Keratinocyte (primary cell): ENCODE results near the gene ARHGAP4. TPM values are rescaled to one million over a fixed set of nuclear protein-coding genes. Genes with fewer than 3 reads are reported as not detected.

Experiments used
- DNase-seq: peaks from one replicate; pipeline ENCODE4 v3.0.0-alpha.2; 2011; ENCODE audit warnings: low read depth, missing footprints, low spot score
- FAIRE-seq: peaks from 2 replicates; lab custom pipeline; 2011; peaks lifted over from hg19 to GRCh38; lab: Jason Lieb, UNC
- H2AFZ ChIP-seq: 2 replicates; pipeline ENCODE4 v1.6.0; 2012; ENCODE audit warnings: low read length, control low read depth, inconsistent platforms; ENCODE audit not compliant: control insufficient read depth
- H3K27ac ChIP-seq: 2 replicates; pipeline ENCODE4 v1.5.1; 2011; ENCODE audit warnings: low read length; ENCODE audit not compliant: control insufficient read depth, insufficient read depth
- H3K27me3 ChIP-seq: 3 replicates; pipeline ENCODE4 v1.6.0; 2011; ENCODE audit warnings: low read length; ENCODE audit not compliant: control insufficient read depth, insufficient read depth; ENCODE audit errors: extremely low read depth
- H3K36me3 ChIP-seq, 2 experiments: 2 replicates in 1 of 2; 3 replicates in 1 of 2; pipeline ENCODE4 v1.5.1; 2011; ENCODE audit warnings: low read length in 2 of 2, mild to moderate bottlenecking in 1 of 2; ENCODE audit not compliant: control insufficient read depth in 2 of 2, insufficient read depth in 2 of 2; ENCODE audit errors: extremely low read depth in 1 of 2
- H3K4me1 ChIP-seq: 3 replicates; pipeline ENCODE4 v1.5.1; 2011; ENCODE audit warnings: low read length; ENCODE audit not compliant: control insufficient read depth, insufficient read depth; ENCODE audit errors: extremely low read depth
- H3K4me2 ChIP-seq: 3 replicates; pipeline ENCODE4 v1.6.0; 2011; ENCODE audit warnings: low read depth, low read length; ENCODE audit not compliant: control insufficient read depth, insufficient read depth; ENCODE audit errors: extremely low read depth
- H3K4me3 ChIP-seq, 3 experiments: fragments of 200-600 bp in 1 of 3; sonication (generic) in 1 of 3; 2 replicates in 2 of 3; 3 replicates in 1 of 3; pipeline ENCODE4 v1.5.1; 2011 to 2016; ENCODE audit warnings: low read length in 3 of 3, mild to moderate bottlenecking in 3 of 3, control low read depth in 2 of 3, inconsistent platforms in 1 of 3, low read depth in 1 of 3, mixed read lengths in 1 of 3, mixed run types in 1 of 3, moderate library complexity in 1 of 3; ENCODE audit not compliant: control insufficient read depth in 2 of 3, insufficient read depth in 2 of 3; ENCODE audit errors: extremely low read depth in 1 of 3
- H3K79me2 ChIP-seq: 2 replicates; pipeline ENCODE4 v1.6.0; 2012; ENCODE audit warnings: low read length; ENCODE audit not compliant: control insufficient read depth, insufficient read depth
- H3K9ac ChIP-seq: 3 replicates; pipeline ENCODE4 v1.6.0; 2011; ENCODE audit warnings: low read length; ENCODE audit not compliant: control insufficient read depth, insufficient read depth; ENCODE audit errors: extremely low read depth
- H3K9me1 ChIP-seq: 3 replicates; pipeline ENCODE4 v1.6.0; 2011; ENCODE audit warnings: low read length; ENCODE audit not compliant: control insufficient read depth, insufficient read depth; ENCODE audit errors: extremely low read depth
- H3K9me3 ChIP-seq: 2 replicates; pipeline ENCODE4 v1.5.1; 2012; ENCODE audit warnings: low read depth, low read length; ENCODE audit not compliant: control insufficient read depth
- H4K20me1 ChIP-seq: 3 replicates; pipeline ENCODE4 v1.6.0; 2011; ENCODE audit warnings: low read length; ENCODE audit not compliant: control insufficient read depth, insufficient read depth; ENCODE audit errors: extremely low read depth
- EZH2 ChIP-seq: IDR thresholded peaks from one replicate; pipeline ENCODE4 v1.6.1; 2012; ENCODE audit warnings: inconsistent platforms, mild to moderate bottlenecking, low read length, moderate library complexity
- dilution Hi-C: fragments of 300-500 bp; cut with MboI; formaldehyde crosslinking; loops from one replicate; pipeline ENCODE4 v1.7.0; 2020; ENCODE audit warnings: low sequenced_read_pairs; ENCODE audit not compliant: extremely low pct_ligation_motif_present
- polyA plus RNA-seq, 5 experiments: library from polyadenylated mRNA; depleted of rRNA in 3 of 5; stranded (reverse) in 3 of 5; stranded (forward) in 1 of 5; unstranded in 1 of 5; fragments of >200 nt; gene quantifications; 1 replicate in 1 of 5; 2 replicates in 3 of 5; 3 replicates in 1 of 5; pipeline versions ENCODE4 v1.2.1 to v1.2.3, GENCODE V29; 2011 to 2012; ENCODE audit warnings: missing spikeins in 2 of 5, low read depth in 1 of 5, low replicate concordance in 1 of 5
- TF ChIP-seq, protein P1 (sequence below), 3 experiments: IDR thresholded peaks in 1 of 3; conservative IDR thresholded peaks in 1 of 3; optimal IDR thresholded peaks in 1 of 3; 2 replicates in 2 of 3; 3 replicates in 1 of 3; pipeline versions ENCODE3 to v1.5.1; 2011; ENCODE audit warnings: low read length in 3 of 3, mild to moderate bottlenecking in 3 of 3, moderate library complexity in 2 of 3, control low read depth in 1 of 3, inconsistent platforms in 1 of 3; ENCODE audit not compliant: insufficient read depth in 2 of 3; ENCODE audit errors: extremely low read depth in 1 of 3

The ARHGAP4 gene
- polyA plus RNA-seq, 1 donor (not counting 4 experiments of a cell fraction or from before 2014, with no cell fraction given) = 0.35 TPM

DNA sequence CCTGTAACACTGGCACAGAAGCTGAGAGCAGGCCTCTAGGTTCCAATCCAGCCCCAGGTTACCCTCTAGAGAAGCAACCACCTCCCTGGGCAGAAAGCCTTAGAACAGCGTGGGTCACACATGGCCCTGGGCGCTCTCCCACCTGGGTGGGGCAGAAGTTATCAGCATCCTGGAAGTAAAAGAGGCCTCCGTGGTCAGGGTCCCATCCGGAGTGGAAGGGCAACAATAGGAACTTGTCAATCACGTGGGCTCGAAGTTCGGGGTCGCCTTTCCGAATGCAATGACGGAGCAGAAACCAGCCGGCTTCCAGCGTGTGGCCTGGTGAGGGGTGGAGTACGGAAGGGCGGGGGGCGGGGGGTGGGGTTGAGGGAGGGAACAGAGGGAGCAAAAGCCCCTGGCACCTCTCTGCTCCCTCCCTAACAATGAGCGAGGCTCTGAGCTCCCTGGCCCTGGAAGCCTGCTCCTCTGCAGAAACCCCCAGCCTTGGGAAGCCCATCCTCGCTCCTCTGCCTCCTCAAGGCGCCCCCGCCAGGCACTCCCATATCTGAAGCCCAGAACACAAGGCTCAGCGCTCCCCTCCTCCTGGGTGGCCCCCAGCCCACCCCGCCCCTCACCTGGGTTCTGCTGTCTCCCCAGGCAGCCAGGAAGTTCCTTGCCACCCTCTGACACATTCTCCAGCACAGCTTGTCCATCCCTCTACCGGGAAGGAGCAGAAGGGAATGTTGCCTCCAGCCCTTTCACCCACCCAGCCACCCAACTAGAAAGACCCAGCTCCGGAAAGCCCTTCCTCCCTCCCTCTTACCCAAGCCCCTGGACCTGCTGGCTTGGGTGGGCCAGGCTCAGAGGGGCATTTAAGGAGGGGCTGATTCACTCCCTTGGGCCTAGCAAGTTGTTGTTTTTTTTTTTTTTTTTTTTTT lies 15.5 kb upstream of the ARHGAP4 start:
- no peak for FAIRE-seq
- no peak overlapping the region for H3K4me3 ChIP-seq

DNA sequence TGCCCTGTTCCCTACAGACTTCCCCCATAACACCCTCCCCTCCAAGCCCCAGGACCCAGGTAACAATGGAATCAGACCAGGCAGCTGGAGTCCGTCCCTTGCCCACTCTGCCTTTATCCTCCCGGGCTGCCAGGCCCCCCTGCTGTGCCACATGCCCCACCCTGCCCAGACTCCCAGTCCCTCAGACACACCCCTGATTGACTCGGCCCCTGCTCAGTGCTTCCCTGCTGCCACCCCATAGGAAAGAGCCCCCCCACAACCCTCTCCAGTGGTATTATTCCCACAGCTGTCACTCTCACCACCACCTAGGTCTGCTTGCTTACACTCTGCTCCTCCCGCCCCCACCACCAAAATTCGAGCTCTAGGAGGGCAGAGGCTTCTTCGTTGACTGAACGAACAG lies 13.5 kb upstream of the ARHGAP4 start:
- TF ChIP-seq, protein P1, sequence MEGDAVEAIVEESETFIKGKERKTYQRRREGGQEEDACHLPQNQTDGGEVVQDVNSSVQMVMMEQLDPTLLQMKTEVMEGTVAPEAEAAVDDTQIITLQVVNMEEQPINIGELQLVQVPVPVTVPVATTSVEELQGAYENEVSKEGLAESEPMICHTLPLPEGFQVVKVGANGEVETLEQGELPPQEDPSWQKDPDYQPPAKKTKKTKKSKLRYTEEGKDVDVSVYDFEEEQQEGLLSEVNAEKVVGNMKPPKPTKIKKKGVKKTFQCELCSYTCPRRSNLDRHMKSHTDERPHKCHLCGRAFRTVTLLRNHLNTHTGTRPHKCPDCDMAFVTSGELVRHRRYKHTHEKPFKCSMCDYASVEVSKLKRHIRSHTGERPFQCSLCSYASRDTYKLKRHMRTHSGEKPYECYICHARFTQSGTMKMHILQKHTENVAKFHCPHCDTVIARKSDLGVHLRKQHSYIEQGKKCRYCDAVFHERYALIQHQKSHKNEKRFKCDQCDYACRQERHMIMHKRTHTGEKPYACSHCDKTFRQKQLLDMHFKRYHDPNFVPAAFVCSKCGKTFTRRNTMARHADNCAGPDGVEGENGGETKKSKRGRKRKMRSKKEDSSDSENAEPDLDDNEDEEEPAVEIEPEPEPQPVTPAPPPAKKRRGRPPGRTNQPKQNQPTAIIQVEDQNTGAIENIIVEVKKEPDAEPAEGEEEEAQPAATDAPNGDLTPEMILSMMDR (optimal IDR thresholded peaks at IDR 0.05 in 1 of 3, IDR thresholded peaks at IDR 0.05 in 1 of 3, conservative IDR thresholded peaks at IDR 0.05 in 1 of 3; ENCODE audit: extremely low read depth in 1 of 3, insufficient read depth in 2 of 3, low read length in 3 of 3) = no peak
- no peak for TF ChIP-seq EZH2
- Histone ChIP-seq H3K4me1 (no peaks in the 10 kb centered on the region), H2AFZ (no peak overlapping the region), H3K4me2 (no peak overlapping the region), H3K36me3 (no peaks in the 10 kb centered on the region), H3K79me2 (peaks cover 2% of the 10 kb centered on the region), H3K9me3 (no peaks in the 10 kb centered on the region), H4K20me1 (no peaks in the 10 kb centered on the region), H3K27me3 (no peaks in the 10 kb centered on the region), H3K9ac (no peak overlapping the region), H3K9me1 (no peaks in the 10 kb centered on the region), H3K4me3 (no peak overlapping the region), H3K27ac (no peak overlapping the region)
- no peak for DNase-seq
- FAIRE-seq = no peak
- dilution Hi-C loops = no loop called here

More for the DNA sequence above, 15.5 kb upstream of the ARHGAP4 start:
- no peaks in the 10 kb centered on the region for H3K36me3 ChIP-seq
- H3K4me1 ChIP-seq = no peaks in the 10 kb centered on the region
- H3K9me3 ChIP-seq = no peaks in the 10 kb centered on the region
- no peak overlapping the region for H3K27ac ChIP-seq
- no peaks in the 10 kb centered on the region for H4K20me1 ChIP-seq
- no peaks in the 10 kb centered on the region for H3K9me1 ChIP-seq
- no peak overlapping the region for H2AFZ ChIP-seq
- H3K79me2 ChIP-seq = no peaks in the 10 kb centered on the region
- TF ChIP-seq, protein P1 (optimal IDR thresholded peaks at IDR 0.05 in 1 of 3, IDR thresholded peaks at IDR 0.05 in 1 of 3, conservative IDR thresholded peaks at IDR 0.05 in 1 of 3; ENCODE audit: extremely low read depth in 1 of 3, insufficient read depth in 2 of 3, low read length in 3 of 3) = no peak
- no peak for TF ChIP-seq EZH2
- H3K27me3 ChIP-seq = no peaks in the 10 kb centered on the region
- H3K9ac ChIP-seq = no peak overlapping the region
- DNase-seq = no peak
- no peak overlapping the region for H3K4me2 ChIP-seq
- dilution Hi-C loops = no loop called here
